ENCODE data around the gene RIN3. TPM values are rescaled to one million over a fixed set of nuclear protein-coding genes. Genes with fewer than 3 reads are reported as not detected.
A peak's percentile ranks its signal among the peaks of the same experiment; 100 is the strongest.

Gene RIN3
- total RNA-seq, 3 donors from 2014 or later (not counting 1 experiment from before 2014, with no cell fraction given): 248 to 289 (median 282) TPM

GRCh38 chr14:92635031-92635430 lies 121.5 kb downstream of the RIN3 start:
- ATAC-seq (no peak), DNase-seq (no peak)
- H3K27ac ChIP-seq (ENCODE audit: low read length): no peak overlapping the region
- H3K27ac Mint-ChIP-seq: peak overlapping the region in 1 of 2 donors; percentile 45
- intact Hi-C loops (cut with micrococcal nuclease): no loop called here
- H3K9me3 Mint-ChIP-seq: no peaks in the 10 kb centered on the region
- H3K27me3 ChIP-seq (ENCODE audit: control insufficient read depth, insufficient read depth, low read length): no peaks in the 10 kb centered on the region
- no peak overlapping the region for H3K4me3 ChIP-seq (ENCODE audit: low read length)
- H3K4me1 Mint-ChIP-seq: peaks cover 22 to 58% of the 10 kb centered on the region in 2 donors
- TF ChIP-seq CTCF (IDR thresholded peaks at IDR 0.05): no peak
- peaks cover 10% of the 10 kb centered on the region for H3K36me3 ChIP-seq (ENCODE audit: control insufficient read depth, insufficient read depth, low read length)
- no peak overlapping the region for H3K4me3 Mint-ChIP-seq
- H3K27me3 Mint-ChIP-seq (ENCODE audit: low read depth in 2 of 2): no peaks in the 10 kb centered on the region
- WGBS (ENCODE audit: insufficient coverage): 76% methylated on average over 3 of the region's 4 CpGs
- no peaks in the 10 kb centered on the region for H3K36me3 Mint-ChIP-seq
- peaks cover 34% of the 10 kb centered on the region for H3K4me1 ChIP-seq (ENCODE audit: control insufficient read depth, insufficient read depth, low read length)
- no peaks in the 10 kb centered on the region for H3K9me3 ChIP-seq (ENCODE audit: control insufficient read depth, insufficient read depth, low read length)

- ATAC-seq (no peak), DNase-seq (no peak)
- Histone ChIP-seq H3K27ac (ENCODE audit: low read length) (no peak overlapping the region), H3K4me1 (ENCODE audit: control insufficient read depth, insufficient read depth, low read length) (peaks cover 27% of the 10 kb centered on the region), H3K36me3 (ENCODE audit: control insufficient read depth, insufficient read depth, low read length) (peaks cover 12% of the 10 kb centered on the region), H3K27me3 (ENCODE audit: control insufficient read depth, insufficient read depth, low read length) (no peaks in the 10 kb centered on the region), H3K9me3 (ENCODE audit: control insufficient read depth, insufficient read depth, low read length) (no peaks in the 10 kb centered on the region), H3K4me3 (ENCODE audit: low read length) (no peak overlapping the region)
- intact Hi-C loops (cut with micrococcal nuclease): no loop called here
- Mint-ChIP-seq H3K4me3 (no peak overlapping the region), H3K36me3 (no peaks in the 10 kb centered on the region), H3K9me3 (no peaks in the 10 kb centered on the region), H3K27ac (peak overlapping the region; percentile 10 to 33), H3K4me1 (peaks cover 22 to 55% of the 10 kb centered on the region in 2 donors), H3K27me3 (ENCODE audit: low read depth in 2 of 2) (no peaks in the 10 kb centered on the region)
- no peak for TF ChIP-seq CTCF (IDR thresholded peaks at IDR 0.05)
- WGBS (ENCODE audit: insufficient coverage): 82% methylated on average over 4 of the region's 4 CpGs
These were observed 122.3 kb downstream of the RIN3 start for GRCh38 chr14:92635896-92636295.

GRCh38 chr14:92637228-92637627 lies 123.6 kb downstream of the RIN3 start:
- Mint-ChIP-seq H3K27ac (peak overlapping the region in 1 of 2 donors; percentile 55), H3K9me3 (no peaks in the 10 kb centered on the region), H3K4me1 (peaks cover 22 to 45% of the 10 kb centered on the region in 2 donors), H3K36me3 (no peaks in the 10 kb centered on the region), H3K27me3 (ENCODE audit: low read depth in 2 of 2) (no peaks in the 10 kb centered on the region), H3K4me3 (no peak overlapping the region)
- Histone ChIP-seq H3K27me3 (ENCODE audit: control insufficient read depth, insufficient read depth, low read length) (no peaks in the 10 kb centered on the region), H3K9me3 (ENCODE audit: control insufficient read depth, insufficient read depth, low read length) (no peaks in the 10 kb centered on the region), H3K36me3 (ENCODE audit: control insufficient read depth, insufficient read depth, low read length) (peaks cover 25% of the 10 kb centered on the region), H3K27ac (ENCODE audit: low read length) (no peak overlapping the region), H3K4me3 (ENCODE audit: low read length) (no peak overlapping the region), H3K4me1 (ENCODE audit: control insufficient read depth, insufficient read depth, low read length) (peaks cover 19% of the 10 kb centered on the region)
- no peak for TF ChIP-seq CTCF (IDR thresholded peaks at IDR 0.05)
- intact Hi-C loops (cut with micrococcal nuclease): no loop called here
- DNase-seq (no peak), ATAC-seq (no peak)
- 88% methylated on average over 7 of the region's 7 CpGs for WGBS (ENCODE audit: insufficient coverage)

- H3K27me3 Mint-ChIP-seq (ENCODE audit: low read depth in 2 of 2): no peaks in the 10 kb centered on the region
- ATAC-seq: no peak
- no peaks in the 10 kb centered on the region for H3K9me3 ChIP-seq (ENCODE audit: control insufficient read depth, insufficient read depth, low read length)
- WGBS (ENCODE audit: insufficient coverage): 87% methylated on average over 5 of the region's 5 CpGs
- H3K36me3 ChIP-seq (ENCODE audit: control insufficient read depth, insufficient read depth, low read length): peaks cover 31% of the 10 kb centered on the region
- H3K36me3 Mint-ChIP-seq: no peaks in the 10 kb centered on the region
- no peak overlapping the region for H3K4me3 Mint-ChIP-seq
- no peak overlapping the region for H3K4me3 ChIP-seq (ENCODE audit: low read length)
- TF ChIP-seq CTCF (IDR thresholded peaks at IDR 0.05): no peak
- no peak overlapping the region for H3K27ac ChIP-seq (ENCODE audit: low read length)
- no peaks in the 10 kb centered on the region for H3K27me3 ChIP-seq (ENCODE audit: control insufficient read depth, insufficient read depth, low read length)
- intact Hi-C loops (cut with micrococcal nuclease): no loop called here
- no peak for DNase-seq
- H3K9me3 Mint-ChIP-seq: no peaks in the 10 kb centered on the region
- H3K4me1 ChIP-seq (ENCODE audit: control insufficient read depth, insufficient read depth, low read length): peaks cover 12% of the 10 kb centered on the region
- H3K27ac Mint-ChIP-seq: peak overlapping the region; percentile 55 to 64
- H3K4me1 Mint-ChIP-seq: peaks cover 17 to 44% of the 10 kb centered on the region in 2 donors
These were observed 124.3 kb downstream of the RIN3 start for GRCh38 chr14:92637864-92638263.
